ENCODE data around the gene SF3B6. TPM values are rescaled to one million over a fixed set of nuclear protein-coding genes. Genes with fewer than 3 reads are reported as not detected.

SF3B6 gene
- total and polyA plus RNA-seq, 10 donors = 47.2 to 114 (median 67.9) TPM

DNA sequence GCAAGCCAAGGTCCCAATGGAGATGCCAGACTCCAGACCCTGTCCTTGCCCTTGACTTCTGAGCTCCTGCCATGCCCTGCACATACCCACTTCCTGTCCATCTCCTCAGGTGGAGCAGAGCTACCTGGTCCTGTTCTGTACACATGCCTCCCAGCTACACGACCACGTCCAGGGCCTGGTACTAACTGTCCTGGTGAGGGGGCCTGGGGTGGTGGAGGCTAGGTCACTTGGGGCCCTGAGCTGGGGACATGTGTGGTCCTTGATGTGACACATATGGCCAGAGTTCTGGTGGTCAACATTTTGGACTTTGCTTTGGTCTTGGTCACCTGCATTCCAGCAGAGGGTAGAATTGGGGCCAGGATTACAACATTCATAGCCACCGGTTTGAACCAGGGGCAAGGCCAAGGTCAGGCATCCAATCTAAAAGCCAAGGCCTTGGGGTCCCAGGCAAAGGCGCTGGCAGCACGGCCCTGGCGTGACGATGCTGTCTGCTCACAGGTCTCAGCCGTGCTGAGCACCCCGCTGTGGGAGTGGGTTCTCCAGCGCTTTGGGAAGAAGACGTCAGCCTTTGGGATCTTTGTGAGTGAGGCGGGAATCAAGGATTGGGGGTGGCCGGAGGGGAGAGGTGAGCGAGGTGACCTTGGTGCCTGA is 53.7 kb downstream of the SF3B6 start:
- intact Hi-C loops (cut with DNase I; ENCODE audit: low total_unique reads) = no loop called here

DNA sequence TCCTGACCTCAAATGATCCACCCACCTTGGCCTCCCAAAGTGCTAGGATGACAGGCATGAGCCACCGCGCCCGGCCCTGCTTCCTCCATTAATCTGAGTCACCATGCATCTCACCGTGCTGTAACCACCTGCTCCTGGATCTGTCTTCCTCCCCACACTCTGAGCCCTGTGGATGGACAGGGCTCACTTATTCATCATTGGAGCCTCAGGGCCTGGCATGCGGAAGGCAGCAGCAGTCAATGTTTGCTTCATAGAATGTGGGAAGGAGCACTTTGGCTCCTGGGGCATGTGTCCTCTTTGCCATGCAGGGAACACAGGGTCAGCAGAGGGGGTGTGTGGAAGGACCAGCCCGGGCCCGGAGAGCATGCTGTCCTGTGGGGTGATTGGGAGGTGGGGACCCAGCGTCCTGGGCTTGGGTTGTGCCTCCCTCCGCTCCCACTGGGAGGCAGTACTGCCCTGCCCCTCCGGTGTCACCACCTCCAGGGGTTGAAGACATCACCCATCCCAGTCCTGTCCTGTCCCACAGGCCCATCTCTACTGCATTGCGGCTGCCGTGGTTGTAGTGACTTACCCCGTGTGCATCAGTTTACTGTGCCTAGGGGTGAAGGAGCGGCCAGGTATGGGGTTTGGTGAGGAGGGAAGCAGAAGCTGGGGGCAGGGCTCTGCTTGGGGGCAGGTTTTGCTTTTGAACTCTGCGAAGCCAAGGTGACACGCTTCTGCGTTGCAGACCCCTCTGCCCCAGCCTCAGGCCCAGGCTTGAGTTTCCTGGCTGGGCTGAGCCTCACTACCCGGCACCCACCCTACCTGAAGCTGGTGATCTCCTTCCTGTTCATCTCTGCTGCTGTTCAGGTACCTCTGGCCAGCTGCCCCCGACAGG is 54.8 kb downstream of the SF3B6 start:
- TF ChIP-seq POLR2AphosphoS5 (IDR thresholded peaks at IDR 0.05) = no peak
- TF ChIP-seq, protein P1, sequence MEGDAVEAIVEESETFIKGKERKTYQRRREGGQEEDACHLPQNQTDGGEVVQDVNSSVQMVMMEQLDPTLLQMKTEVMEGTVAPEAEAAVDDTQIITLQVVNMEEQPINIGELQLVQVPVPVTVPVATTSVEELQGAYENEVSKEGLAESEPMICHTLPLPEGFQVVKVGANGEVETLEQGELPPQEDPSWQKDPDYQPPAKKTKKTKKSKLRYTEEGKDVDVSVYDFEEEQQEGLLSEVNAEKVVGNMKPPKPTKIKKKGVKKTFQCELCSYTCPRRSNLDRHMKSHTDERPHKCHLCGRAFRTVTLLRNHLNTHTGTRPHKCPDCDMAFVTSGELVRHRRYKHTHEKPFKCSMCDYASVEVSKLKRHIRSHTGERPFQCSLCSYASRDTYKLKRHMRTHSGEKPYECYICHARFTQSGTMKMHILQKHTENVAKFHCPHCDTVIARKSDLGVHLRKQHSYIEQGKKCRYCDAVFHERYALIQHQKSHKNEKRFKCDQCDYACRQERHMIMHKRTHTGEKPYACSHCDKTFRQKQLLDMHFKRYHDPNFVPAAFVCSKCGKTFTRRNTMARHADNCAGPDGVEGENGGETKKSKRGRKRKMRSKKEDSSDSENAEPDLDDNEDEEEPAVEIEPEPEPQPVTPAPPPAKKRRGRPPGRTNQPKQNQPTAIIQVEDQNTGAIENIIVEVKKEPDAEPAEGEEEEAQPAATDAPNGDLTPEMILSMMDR (IDR thresholded peaks at IDR 0.05 in 8 of 11, conservative IDR thresholded peaks at IDR 0.05 in 3 of 11) = peak in 5 of 11 experiments; percentile 13 to 34 (median 14)
- WGBS, 5 donors = 77 to 84% (median 83%) methylated on average over 19 of the region's 19 CpGs
- peak; percentile 74 for DNase-seq

More for the DNA sequence above, 53.7 kb downstream of the SF3B6 start:
- Histone ChIP-seq H3K36me3 (peaks cover 0 to 60% (median 27%) of the 10 kb centered on the region in 6 donors), H3K9me3 (no peaks in the 10 kb centered on the region), H3K4me3 (no peak overlapping the region), H3K27ac (no peak overlapping the region), H3K27me3 (replicated peaks in 1 of 7) (no peaks in the 10 kb centered on the region), H3K4me1 (no peaks in the 10 kb centered on the region)
- no peak for TF ChIP-seq POLR2A (IDR thresholded peaks at IDR 0.05)
- peak in 1 of 3 donors; percentile 7 for TF ChIP-seq POLR2AphosphoS5 (IDR thresholded peaks at IDR 0.05)
- DNase-seq = no peak
- 91 to 95% (median 94%) methylated on average over 12 to 14 of the region's 14 CpGs for WGBS, 5 donors

DNA sequence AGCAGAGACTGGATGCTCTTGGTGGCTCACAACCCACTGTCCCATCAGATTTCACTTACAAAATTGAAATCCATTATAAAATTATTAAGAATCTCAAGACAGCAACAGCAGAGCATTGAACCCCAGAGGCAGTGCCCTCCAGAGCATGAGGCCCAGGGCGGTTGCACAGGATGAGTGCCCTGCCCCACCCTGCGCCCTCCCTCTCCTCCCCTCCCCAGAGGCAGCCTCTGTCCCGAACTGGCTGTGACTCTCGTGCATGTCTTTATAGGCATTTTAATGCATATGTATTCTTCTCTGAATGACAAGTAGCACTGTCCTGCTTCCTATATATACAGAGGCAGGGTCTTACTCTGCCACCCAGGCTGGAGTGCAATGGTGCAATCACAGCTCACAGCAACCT is 55.9 kb downstream of the SF3B6 start:
- TF ChIP-seq, protein P1 (IDR thresholded peaks at IDR 0.05 in 8 of 11, conservative IDR thresholded peaks at IDR 0.05 in 3 of 11) = no peak
- TF ChIP-seq POLR2AphosphoS5 (IDR thresholded peaks at IDR 0.05) (no peak), POLR2A (IDR thresholded peaks at IDR 0.05) (no peak)
- WGBS, 5 donors = 74 to 90% (median 83%) methylated on average over 4 of the region's 4 CpGs

More for the DNA sequence above, 54.8 kb downstream of the SF3B6 start:
- H3K9me3 ChIP-seq = no peaks in the 10 kb centered on the region
- no peaks in the 10 kb centered on the region for H3K4me1 ChIP-seq
- no peaks in the 10 kb centered on the region for H3K27me3 ChIP-seq (replicated peaks in 1 of 7)
- H3K36me3 ChIP-seq = peaks cover 0 to 50% (median 27%) of the 10 kb centered on the region in 6 donors
- intact Hi-C loops (cut with DNase I; ENCODE audit: low total_unique reads) = no loop called here
- no peak overlapping the region for H3K27ac ChIP-seq
- H3K4me3 ChIP-seq = no peak overlapping the region

DNA sequence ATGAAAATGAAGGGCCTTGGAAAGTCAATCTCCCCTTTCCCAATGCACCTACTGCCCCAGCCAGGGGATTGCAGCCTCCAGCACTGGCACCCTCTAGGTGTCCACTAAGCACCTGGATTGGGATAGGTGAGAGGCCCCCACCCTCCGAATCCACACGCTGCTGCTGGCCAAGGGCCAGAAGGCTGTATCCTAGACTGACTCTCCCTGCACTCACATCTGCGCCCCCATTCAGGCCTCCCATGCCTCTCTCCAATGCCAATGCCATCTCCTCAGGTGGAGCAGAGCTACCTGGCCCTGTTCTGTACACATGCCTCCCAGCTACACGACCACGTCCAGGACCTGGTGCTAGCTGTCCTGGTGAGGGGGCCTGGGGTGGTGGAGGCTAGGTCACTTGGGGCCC is 56.4 kb downstream of the SF3B6 start:
- TF ChIP-seq POLR2AphosphoS5 (IDR thresholded peaks at IDR 0.05) (no peak), POLR2A (IDR thresholded peaks at IDR 0.05) (no peak)
- TF ChIP-seq, protein P1 (IDR thresholded peaks at IDR 0.05 in 8 of 11, conservative IDR thresholded peaks at IDR 0.05 in 3 of 11) = no peak
- Histone ChIP-seq H3K27me3 (replicated peaks in 1 of 7) (no peaks in the 10 kb centered on the region), H3K36me3 (peaks cover 0 to 33% (median 20%) of the 10 kb centered on the region in 6 donors), H3K4me1 (no peaks in the 10 kb centered on the region), H3K9me3 (no peaks in the 10 kb centered on the region), H3K27ac (no peak overlapping the region), H3K4me3 (no peak overlapping the region)
- intact Hi-C loops (cut with DNase I; ENCODE audit: low total_unique reads) = no loop called here
- DNase-seq = no peak
- 90 to 97% (median 95%) methylated on average over 5 of the region's 5 CpGs for WGBS, 5 donors

More for the DNA sequence above, 55.9 kb downstream of the SF3B6 start:
- H3K27me3 ChIP-seq (replicated peaks in 1 of 7) = no peaks in the 10 kb centered on the region
- no peaks in the 10 kb centered on the region for H3K4me1 ChIP-seq
- H3K36me3 ChIP-seq = peaks cover 0 to 38% (median 23%) of the 10 kb centered on the region in 6 donors
- no peaks in the 10 kb centered on the region for H3K9me3 ChIP-seq
- intact Hi-C loops (cut with DNase I; ENCODE audit: low total_unique reads) = no loop called here
- H3K27ac ChIP-seq = no peak overlapping the region
- DNase-seq = no peak
- H3K4me3 ChIP-seq = no peak overlapping the region
